ENCODE measurements around the gene ZMIZ2. TPM values are rescaled to one million over a fixed set of nuclear protein-coding genes. Genes with fewer than 3 reads are reported as not detected.
A peak's percentile ranks its signal among the peaks of the same experiment; 100 is the strongest.

ZMIZ2 gene
- total and polyA plus RNA-seq, 3 experiments from 2014 or later: 9.8 to 122 (median 119) TPM

DNA sequence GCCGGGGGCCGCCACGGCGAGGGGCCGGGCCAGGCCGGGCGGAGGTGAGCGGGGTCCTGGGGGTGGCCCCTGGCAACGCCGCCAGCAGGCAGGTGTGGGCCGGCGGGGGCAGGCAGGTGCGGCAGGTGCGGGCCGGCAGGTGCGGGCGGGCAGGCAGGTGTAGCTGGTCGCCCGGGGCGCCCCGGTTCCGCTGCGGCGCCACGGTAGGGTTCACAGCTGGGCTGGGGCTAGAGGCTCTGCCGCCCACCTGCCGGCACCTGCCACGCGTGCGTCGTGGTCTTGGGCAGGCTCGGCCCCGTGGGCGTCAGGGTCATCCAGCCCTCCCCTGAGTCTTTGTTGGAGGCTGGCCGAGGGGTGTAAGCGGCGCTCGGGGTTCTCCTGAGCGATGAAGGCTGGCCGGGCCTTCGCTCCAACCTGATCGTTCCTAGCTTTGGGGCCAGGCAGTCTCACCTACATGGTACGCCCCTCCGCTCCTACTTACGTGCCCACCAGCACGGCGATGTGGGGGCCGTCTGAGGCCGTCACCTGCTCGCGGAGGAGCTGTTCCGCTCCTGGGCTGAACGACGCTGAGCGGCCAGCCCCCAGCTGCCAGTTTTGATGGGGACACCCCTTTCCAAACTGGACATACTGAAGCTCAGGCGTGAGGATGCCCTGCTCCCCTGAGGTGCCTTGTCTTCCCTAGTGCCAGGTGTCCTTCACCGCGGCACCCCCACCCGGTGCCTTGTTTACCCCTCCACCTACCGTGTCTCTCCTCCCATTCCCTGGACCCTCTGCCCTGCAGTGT is 493 bp downstream of the ZMIZ2 start:
- peaks cover 36 to 52% (median 51%) of the 10 kb centered on the region in 3 donors for H3K4me1 Mint-ChIP-seq
- Histone ChIP-seq H3K4me1 (ENCODE audit: insufficient read depth, low read length) (peaks cover 40% of the 10 kb centered on the region), H3K27ac (ENCODE audit: low read depth, low read length) (peak overlapping the region; percentile 43), H3K4me3 (ENCODE audit: low read length) (peak overlapping the region; percentile 45), H3K36me3 (ENCODE audit: insufficient read depth, low read length) (no peaks in the 10 kb centered on the region), H3K9me3 (ENCODE audit: low read length) (no peaks in the 10 kb centered on the region), H3K27me3 (ENCODE audit: insufficient read depth, low read length, poor library complexity, severe bottlenecking) (no peaks in the 10 kb centered on the region)
- CTCF ChIA-PET: interaction anchor here (1.1 to 2.6 kb wide), 6 partner anchors 17 to 225 kb away, joined by 3 to 12 read pairs (median 4); no protein-coding TSS in a partner anchor
- peak overlapping the region; percentile 79 to 90 (median 85) for H3K4me3 Mint-ChIP-seq
- H3K27ac Mint-ChIP-seq: peak overlapping the region; percentile 71 to 97 (median 94)
- no peaks in the 10 kb centered on the region for H3K27me3 Mint-ChIP-seq
- H3K9me3 Mint-ChIP-seq: no peaks in the 10 kb centered on the region
- no peak for DNase-seq
- POLR2A ChIA-PET: interaction anchor here (0.6 to 3.2 kb wide), 6 partner anchors 20 to 250 kb away, joined by 3 to 14 read pairs (median 5); partner anchors contain the start of gene OGDH
- H3K36me3 Mint-ChIP-seq: peaks cover 0 to 19% (median 0%) of the 10 kb centered on the region in 3 donors

DNA sequence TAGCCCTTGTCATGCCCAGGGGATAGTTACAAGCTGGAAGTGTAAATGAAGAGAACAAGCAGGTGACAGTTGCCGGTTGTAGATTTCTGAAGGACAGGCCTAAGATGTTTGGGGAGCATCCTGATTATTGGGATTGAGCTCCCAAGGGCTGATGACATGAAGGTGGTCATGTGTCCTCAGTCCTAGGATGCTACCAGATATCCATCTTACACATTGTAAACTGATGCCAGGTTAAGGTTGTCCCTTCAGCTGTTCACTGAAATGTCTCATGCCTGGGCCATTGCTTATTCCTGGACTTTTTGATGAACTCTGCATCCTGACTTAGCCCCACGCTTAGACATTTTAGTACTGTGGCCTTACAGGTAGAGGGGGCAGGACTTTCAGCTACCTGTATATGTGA is 1.3 kb downstream of the ZMIZ2 start:
- peaks cover 0 to 19% (median 0%) of the 10 kb centered on the region in 3 donors for H3K36me3 Mint-ChIP-seq
- ChIA-PET POLR2A (interaction anchor here (0.6 to 3.2 kb wide), 4 partner anchors 116 to 249 kb away, joined by 3 to 14 read pairs (median 5); partner anchors contain the start of gene OGDH), CTCF (interaction anchor here (1.1 to 2.6 kb wide), 8 partner anchors 17 to 224 kb away, joined by 3 to 12 read pairs (median 4); no protein-coding TSS in a partner anchor)
- H3K27me3 Mint-ChIP-seq: no peaks in the 10 kb centered on the region
- no peaks in the 10 kb centered on the region for H3K9me3 Mint-ChIP-seq
- H3K4me1 Mint-ChIP-seq: peaks cover 40 to 60% (median 51%) of the 10 kb centered on the region in 3 donors
- peak overlapping the region; percentile 71 to 97 (median 94) for H3K27ac Mint-ChIP-seq
- Histone ChIP-seq H3K27me3 (ENCODE audit: insufficient read depth, low read length, poor library complexity, severe bottlenecking) (no peaks in the 10 kb centered on the region), H3K4me1 (ENCODE audit: insufficient read depth, low read length) (peaks cover 49% of the 10 kb centered on the region), H3K9me3 (ENCODE audit: low read length) (no peaks in the 10 kb centered on the region), H3K4me3 (ENCODE audit: low read length) (peak overlapping the region; percentile 45), H3K36me3 (ENCODE audit: insufficient read depth, low read length) (no peaks in the 10 kb centered on the region), H3K27ac (ENCODE audit: low read depth, low read length) (no peak overlapping the region)
- peak overlapping the region; percentile 79 to 90 (median 85) for H3K4me3 Mint-ChIP-seq
- DNase-seq: no peak

DNA sequence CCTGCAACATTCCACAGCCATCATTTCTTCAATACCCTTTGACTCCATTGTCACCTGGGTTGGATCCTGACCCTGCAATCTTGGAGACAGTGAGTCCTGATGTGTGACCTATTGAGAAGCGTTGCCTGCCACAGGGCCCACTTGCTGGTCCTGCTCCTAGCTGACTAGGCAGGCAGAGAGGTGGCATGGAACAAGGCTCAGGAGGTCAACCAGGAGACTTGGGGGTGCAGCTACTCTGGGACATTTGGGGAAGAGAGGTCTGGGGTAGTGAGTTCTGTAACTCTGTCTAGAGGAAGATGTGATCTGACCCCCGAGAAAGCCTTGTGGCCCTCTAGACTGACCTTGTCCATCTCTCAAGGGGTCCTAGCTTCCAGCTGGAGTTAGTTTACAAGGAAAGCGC is 1.8 kb downstream of the ZMIZ2 start:
- Histone ChIP-seq H3K27me3 (ENCODE audit: insufficient read depth, low read length, poor library complexity, severe bottlenecking) (no peaks in the 10 kb centered on the region), H3K36me3 (ENCODE audit: insufficient read depth, low read length) (no peaks in the 10 kb centered on the region), H3K9me3 (ENCODE audit: low read length) (no peaks in the 10 kb centered on the region), H3K4me3 (ENCODE audit: low read length) (no peak overlapping the region), H3K27ac (ENCODE audit: low read depth, low read length) (no peak overlapping the region), H3K4me1 (ENCODE audit: insufficient read depth, low read length) (peaks cover 51% of the 10 kb centered on the region)
- DNase-seq: no peak
- Mint-ChIP-seq H3K27ac (peak overlapping the region; percentile 71 to 97 (median 94)), H3K4me1 (peaks cover 43 to 65% (median 51%) of the 10 kb centered on the region in 3 donors), H3K27me3 (no peaks in the 10 kb centered on the region), H3K36me3 (peaks cover 0 to 19% (median 0%) of the 10 kb centered on the region in 3 donors), H3K4me3 (peak overlapping the region; percentile 79 to 90 (median 85)), H3K9me3 (no peaks in the 10 kb centered on the region)
- ChIA-PET CTCF (interaction anchor here (0.7 to 2.6 kb wide), 7 partner anchors 16 to 162 kb away, joined by 3 to 12 read pairs (median 4); no protein-coding TSS in a partner anchor), POLR2A (interaction anchor here (1.6 to 3.2 kb wide), 2 partner anchors 117 to 144 kb away, joined by 5 to 14 read pairs; partner anchors contain the start of gene OGDH)

DNA sequence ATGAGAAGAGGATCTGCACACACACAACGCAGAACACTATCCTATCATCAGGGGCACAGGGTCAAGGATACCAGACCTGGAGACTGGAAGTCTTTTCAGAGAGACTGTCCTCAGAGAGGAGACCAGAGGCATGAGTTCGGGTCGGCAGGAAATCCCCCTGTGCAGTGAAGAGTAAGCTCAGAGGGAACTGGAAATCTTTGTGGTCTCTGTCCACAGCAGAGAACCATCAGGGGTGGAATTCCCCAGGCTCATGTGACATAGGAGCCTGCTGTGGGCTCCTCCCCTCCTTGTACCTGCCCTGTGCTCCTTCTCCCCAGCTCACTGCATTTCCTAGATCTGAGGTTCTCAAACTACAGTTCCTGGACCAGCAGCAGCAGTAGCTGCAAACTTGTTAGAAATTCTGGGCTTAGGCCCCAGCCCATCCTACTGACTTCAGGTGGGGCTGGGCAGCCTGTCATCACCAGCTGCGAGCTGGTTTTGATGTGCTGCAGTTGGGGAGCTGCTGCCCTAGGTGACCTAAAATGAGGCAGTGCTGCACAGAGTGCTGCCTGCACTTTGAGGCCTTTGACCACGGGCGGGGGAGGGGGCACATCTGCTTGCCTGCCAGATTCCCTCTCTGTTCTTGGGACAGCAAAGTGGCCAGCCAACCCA is 2.4 kb downstream of the ZMIZ2 start:
- H3K27ac ChIP-seq (ENCODE audit: low read depth, low read length): no peak overlapping the region
- H3K9me3 Mint-ChIP-seq: no peaks in the 10 kb centered on the region
- peaks cover 0 to 20% (median 0%) of the 10 kb centered on the region in 3 donors for H3K36me3 Mint-ChIP-seq
- H3K27ac Mint-ChIP-seq: peak overlapping the region; percentile 71 to 96 (median 94)
- peaks cover 57% of the 10 kb centered on the region for H3K4me1 ChIP-seq (ENCODE audit: insufficient read depth, low read length)
- no peaks in the 10 kb centered on the region for H3K27me3 Mint-ChIP-seq
- ChIA-PET POLR2A (interaction anchor here (3.2 kb wide), 1 partner anchor 145 kb away, joined by 14 read pairs; the partner anchor contains the start of gene OGDH), CTCF (interaction anchor here (0.7 to 2.6 kb wide), 5 partner anchors 17 to 163 kb away, joined by 3 to 12 read pairs (median 4); no protein-coding TSS in a partner anchor)
- no peaks in the 10 kb centered on the region for H3K9me3 ChIP-seq (ENCODE audit: low read length)
- no peaks in the 10 kb centered on the region for H3K36me3 ChIP-seq (ENCODE audit: insufficient read depth, low read length)
- no peak overlapping the region for H3K4me3 ChIP-seq (ENCODE audit: low read length)
- peak; percentile 29 to 72 (median 43) for DNase-seq
- peaks cover 43 to 71% (median 51%) of the 10 kb centered on the region in 3 donors for H3K4me1 Mint-ChIP-seq
- peak overlapping the region; percentile 78 to 87 (median 82) for H3K4me3 Mint-ChIP-seq
- H3K27me3 ChIP-seq (ENCODE audit: insufficient read depth, low read length, poor library complexity, severe bottlenecking): no peaks in the 10 kb centered on the region

- Histone ChIP-seq H3K4me1 (ENCODE audit: insufficient read depth, low read length) (peaks cover 56% of the 10 kb centered on the region), H3K27me3 (ENCODE audit: insufficient read depth, low read length, poor library complexity, severe bottlenecking) (no peaks in the 10 kb centered on the region), H3K9me3 (ENCODE audit: low read length) (no peaks in the 10 kb centered on the region), H3K4me3 (ENCODE audit: low read length) (no peak overlapping the region), H3K27ac (ENCODE audit: low read depth, low read length) (no peak overlapping the region), H3K36me3 (ENCODE audit: insufficient read depth, low read length) (peaks cover 9% of the 10 kb centered on the region)
- no peaks in the 10 kb centered on the region for H3K27me3 Mint-ChIP-seq
- H3K27ac Mint-ChIP-seq: peak overlapping the region in 2 of 8 donors; percentile 42 to 93
- no peak for DNase-seq
- ChIA-PET CTCF (interaction anchor here (1.2 kb wide), 1 partner anchor 16 kb away, joined by 3 read pairs; no protein-coding TSS in a partner anchor), POLR2A (no interaction called here)
- H3K4me3 Mint-ChIP-seq: peak overlapping the region in 1 of 7 donors; percentile 72
- peaks cover 0 to 29% (median 0%) of the 10 kb centered on the region in 3 donors for H3K36me3 Mint-ChIP-seq
- H3K9me3 Mint-ChIP-seq: no peaks in the 10 kb centered on the region
- peaks cover 39 to 71% (median 41%) of the 10 kb centered on the region in 3 donors for H3K4me1 Mint-ChIP-seq
Measured at GRCh38 chr7:44752822-44753221, 4.2 kb downstream of the ZMIZ2 start.

DNA sequence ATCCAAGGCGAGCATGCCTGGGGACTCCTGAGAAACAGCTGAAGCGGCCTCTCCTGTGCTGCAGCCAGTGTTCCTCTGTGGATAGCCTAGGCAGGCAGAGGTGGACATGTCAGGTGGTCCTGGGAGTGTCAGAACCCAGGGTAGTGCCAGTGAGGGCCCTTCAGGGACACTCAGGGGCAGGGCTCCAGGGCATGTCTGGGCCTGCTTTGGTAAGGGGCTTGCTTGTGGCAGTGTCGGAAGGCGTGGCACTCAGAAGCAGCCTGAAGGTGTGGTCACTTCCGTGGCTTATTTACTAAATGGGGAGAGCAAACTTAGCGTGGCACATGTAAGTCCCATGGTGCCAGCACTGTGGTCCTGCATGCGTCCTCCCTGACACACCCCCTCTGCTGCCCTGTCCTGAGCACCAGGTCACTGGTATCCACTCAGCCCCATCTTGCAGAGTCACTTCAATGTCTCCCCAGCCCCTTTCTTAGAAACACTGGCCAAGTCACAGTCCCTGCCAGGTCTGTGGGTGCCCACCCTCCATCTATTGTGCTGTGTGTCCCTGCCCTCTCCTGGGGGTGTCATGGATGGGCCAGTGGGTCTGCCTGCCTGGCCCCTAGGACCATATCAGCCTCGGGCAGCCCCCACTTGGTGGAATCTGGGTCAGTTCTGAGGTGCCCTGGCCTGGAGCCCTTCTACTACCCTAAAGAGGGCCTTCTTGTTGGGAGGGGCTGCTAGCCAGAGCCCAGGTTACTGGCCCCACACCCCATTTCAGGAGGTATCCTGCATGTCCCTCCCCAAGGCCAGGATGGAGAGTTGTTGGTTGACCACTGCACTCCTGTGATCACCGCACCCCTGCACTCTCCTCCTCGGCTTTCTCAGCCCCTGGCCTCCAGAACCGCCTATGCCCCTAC is 6.4 kb downstream of the ZMIZ2 start:
- H3K36me3 Mint-ChIP-seq: peaks cover 0 to 41% (median 2%) of the 10 kb centered on the region in 3 donors
- Histone ChIP-seq H3K27ac (ENCODE audit: low read depth, low read length) (peak overlapping the region; percentile 12), H3K36me3 (ENCODE audit: insufficient read depth, low read length) (peaks cover 16% of the 10 kb centered on the region), H3K27me3 (ENCODE audit: insufficient read depth, low read length, poor library complexity, severe bottlenecking) (no peaks in the 10 kb centered on the region), H3K4me1 (ENCODE audit: insufficient read depth, low read length) (peaks cover 45% of the 10 kb centered on the region), H3K9me3 (ENCODE audit: low read length) (no peaks in the 10 kb centered on the region), H3K4me3 (ENCODE audit: low read length) (no peak overlapping the region)
- CTCF ChIA-PET: no interaction called here
- no peaks in the 10 kb centered on the region for H3K9me3 Mint-ChIP-seq
- H3K4me3 Mint-ChIP-seq: no peak overlapping the region
- H3K27ac Mint-ChIP-seq: peak overlapping the region in 4 of 8 donors; percentile 29 to 86 (median 62)
- no peaks in the 10 kb centered on the region for H3K27me3 Mint-ChIP-seq
- peaks cover 30 to 60% (median 31%) of the 10 kb centered on the region in 3 donors for H3K4me1 Mint-ChIP-seq
- POLR2A ChIA-PET: no interaction called here
- no peak for DNase-seq

Measured in CD8-positive, alpha-beta memory T cell (primary cell).